ENCODE measurements around the gene SMC6.

DNA sequence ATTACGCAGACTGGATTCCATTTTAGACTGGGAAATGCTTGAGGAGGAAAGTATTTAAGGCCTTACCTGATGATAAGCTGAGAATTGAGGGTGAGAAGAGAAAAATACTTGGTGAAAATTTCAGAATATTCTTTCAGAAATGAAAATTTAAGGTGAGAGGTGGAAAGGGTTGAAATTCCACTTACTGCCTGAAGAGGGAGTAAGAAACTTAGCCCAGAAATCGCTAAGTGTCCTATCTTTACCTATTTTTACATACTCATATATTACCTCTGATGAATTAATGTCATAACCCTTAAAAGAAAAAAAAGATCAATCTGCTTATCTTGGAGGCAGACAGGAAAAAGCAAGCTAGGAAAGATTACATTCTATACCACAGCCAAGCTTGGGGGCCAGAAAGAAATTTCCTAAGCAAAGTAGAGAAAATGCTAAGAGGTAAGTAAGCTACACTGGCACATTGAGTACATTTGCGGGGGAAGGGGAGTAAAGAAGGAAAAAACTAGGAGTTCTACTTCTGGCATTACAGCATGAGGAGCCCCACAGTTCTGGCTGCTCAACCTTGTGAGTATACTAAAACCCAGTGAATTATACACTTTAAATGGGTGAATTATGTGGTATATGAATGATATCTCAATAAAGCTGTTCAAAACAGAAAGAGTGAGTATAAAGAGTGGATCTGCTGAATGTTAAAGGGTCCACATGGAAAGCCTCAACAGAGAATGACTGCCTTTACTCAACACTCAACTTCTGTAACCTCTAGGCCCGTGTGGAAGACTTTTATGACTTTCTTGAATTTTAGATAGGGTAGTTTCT lies 33.8 kb downstream of the SMC6 start:
- TF ChIP-seq CTCF (IDR thresholded peaks at IDR 0.05) = peak; percentile 48 to 84 (median 66)
- TF ChIP-seq POLR2A (IDR thresholded peaks at IDR 0.05) = no peak
- TF ChIP-seq POLR2AphosphoS5 (IDR thresholded peaks at IDR 0.05) = no peak

Measured in prostate gland (tissue), 2 donors.